PC-9 (cell line): ENCODE results near the gene UGDH. TPM values are rescaled to one million over a fixed set of nuclear protein-coding genes. Genes with fewer than 3 reads are reported as not detected.

Source experiments
- BruUV-seq: library from RNA; stranded (reverse); fragments of 400-500 nt; replicated peaks from 2 replicates; lab custom pipeline; 2021; lab: Mats Ljungman, UMichigan
- CTCF ChIA-PET: fragments of 300-600 bp; sonication (Branson Sonifier 250); formaldehyde crosslinking; loops from one replicate; lab custom pipeline; 2022; ENCODE audit warnings: antibody characterized with exemption; lab: Charles Lee
- POLR2A ChIA-PET: fragments of 300-600 bp; sonication (Branson Sonifier 250); formaldehyde crosslinking; loops from one replicate; lab custom pipeline; 2022; ENCODE audit warnings: antibody characterized with exemption; ENCODE audit not compliant: unreplicated experiment; lab: Charles Lee
- DNase-seq, 2 experiments: peaks; one replicate each; pipeline versions ENCODE4 v3.0.0 to v3.0.0-alpha.2; 2015 to 2022; ENCODE audit warnings: mixed read lengths in 1 of 2
- H2AFZ ChIP-seq: fragments of 200-600 bp; sonication (generic); 2 replicates; pipeline ENCODE4 v1.8.1; 2017; ENCODE audit warnings: antibody characterized with exemption
- H3F3A ChIP-seq: fragments of 200-600 bp; sonication (generic); 2 replicates; pipeline ENCODE4 v1.8.1; 2017; ENCODE audit warnings: antibody characterized with exemption, mild to moderate bottlenecking, low read depth; ENCODE audit not compliant: insufficient read depth
- H3K27ac ChIP-seq: fragments of 200-600 bp; sonication (generic); 2 replicates; pipeline ENCODE4 v1.6.1; 2016; ENCODE audit warnings: mixed run types
- H3K27me3 ChIP-seq: fragments of 200-600 bp; sonication (generic); 2 replicates; pipeline ENCODE4 v1.6.1; 2016; ENCODE audit warnings: low read depth, mixed run types; ENCODE audit not compliant: insufficient read depth
- H3K36me3 ChIP-seq: fragments of 200-600 bp; sonication (generic); 2 replicates; pipeline ENCODE4 v1.6.1; 2016; ENCODE audit warnings: low read depth, mixed run types
- H3K4me1 ChIP-seq: fragments of 200-600 bp; sonication (generic); replicated peaks from 2 replicates; pipeline ENCODE4 v1.6.1; 2016; ENCODE audit warnings: mixed run types; ENCODE audit not compliant: insufficient read depth
- H3K4me2 ChIP-seq: fragments of 200-600 bp; sonication (generic); 2 replicates; pipeline ENCODE4 v1.6.1; 2017; ENCODE audit warnings: mixed run types
- H3K4me3 ChIP-seq: fragments of 200-600 bp; sonication (generic); 2 replicates; pipeline ENCODE4 v1.6.1; 2016; ENCODE audit warnings: mixed run types
- H3K79me2 ChIP-seq: fragments of 200-600 bp; sonication (generic); 2 replicates; pipeline ENCODE4 v1.6.1; 2017; ENCODE audit warnings: low read depth, mixed run types
- H3K9me2 ChIP-seq: fragments of 200-600 bp; sonication (generic); 2 replicates; pipeline ENCODE4 v1.8.1; 2017; ENCODE audit warnings: mild to moderate bottlenecking; ENCODE audit not compliant: insufficient read depth
- H3K9me3 ChIP-seq: fragments of 200-600 bp; sonication (generic); 2 replicates; pipeline ENCODE4 v1.8.1; 2016; ENCODE audit warnings: low read depth; ENCODE audit not compliant: insufficient read depth
- H4K20me1 ChIP-seq: fragments of 200-600 bp; sonication (generic); 2 replicates; pipeline ENCODE4 v1.8.1; 2017; ENCODE audit not compliant: insufficient read depth
- CTCF ChIP-seq: fragments of 200-600 bp; sonication (generic); conservative IDR thresholded peaks from 2 replicates; pipeline ENCODE4 v1.6.1; 2017; ENCODE audit warnings: mixed run types, antibody characterized with exemption, mild to moderate bottlenecking, moderate library complexity
- EZH2 ChIP-seq: fragments of 200-600 bp; sonication (generic); IDR thresholded peaks from 2 replicates; pipeline ENCODE4 v1.8.0; 2017; ENCODE audit warnings: antibody characterized with exemption, low read depth
- intact Hi-C: fragments of 100-400 bp; cut with micrococcal nuclease; formaldehyde crosslinking; loops from one replicate; pipeline ENCODE4 v1.10.0; 2022; ENCODE audit not compliant: unreplicated experiment
- total RNA-seq: library from RNA; stranded (reverse); gene quantifications from 2 replicates; pipeline ENCODE4 v1.2.3, GENCODE V29; 2021

UGDH gene
- total RNA-seq, 1 experiment from 2014 or later, result 98.5 TPM

DNA sequence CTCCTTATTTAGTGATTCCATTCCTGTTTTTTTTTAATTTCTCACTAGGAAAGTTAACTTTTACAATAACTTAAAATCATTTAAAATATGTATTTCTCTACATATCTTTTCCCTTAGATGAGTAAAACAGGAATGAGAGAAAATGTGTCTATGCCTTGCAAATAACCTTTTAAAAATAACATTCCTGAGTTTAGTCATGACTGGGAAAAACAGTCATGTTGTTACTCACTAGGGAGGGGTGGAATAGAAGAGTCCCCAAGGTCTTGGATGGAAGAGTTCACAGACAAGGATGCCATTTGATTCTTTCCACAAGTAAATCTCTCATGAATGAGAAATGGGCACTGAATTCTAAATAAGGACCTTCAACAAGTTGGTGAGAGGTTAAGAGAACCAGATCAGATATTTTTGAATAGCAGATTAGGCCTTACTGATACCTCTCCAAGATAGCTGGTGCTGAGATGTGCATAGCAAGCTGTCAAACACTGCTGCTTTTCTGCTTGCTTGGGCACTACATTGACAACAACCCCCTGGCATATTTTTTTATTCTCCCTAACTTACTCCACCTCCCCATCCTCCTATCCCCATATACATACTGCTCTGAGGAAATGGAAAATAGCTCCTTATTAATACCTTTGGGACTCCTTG lies 25.1 kb downstream of the UGDH start:
- POLR2A ChIA-PET, result no interaction called here
- H4K20me1 ChIP-seq, result no peaks in the 10 kb centered on the region
- no peaks in the 10 kb centered on the region for H3K9me2 ChIP-seq
- no peak overlapping the region for H3K4me2 ChIP-seq
- no peak for TF ChIP-seq CTCF
- no peak for TF ChIP-seq EZH2
- H3K4me1 ChIP-seq, result 0 out of 2 replicates have a peak, but pooled peaks cover 5% of the 10 kb centered on the region
- H3K27me3 ChIP-seq, result no peaks in the 10 kb centered on the region
- no peak overlapping the region for H3K4me3 ChIP-seq
- no TSS peak for BruUV-seq
- DNase-seq, result no peak
- intact Hi-C loops, result no loop called here
- peaks cover 72% of the 10 kb centered on the region for H3F3A ChIP-seq
- peak overlapping the region; percentile 20 for H3K27ac ChIP-seq
- no peaks in the 10 kb centered on the region for H3K79me2 ChIP-seq
- peaks cover 77% of the 10 kb centered on the region for H3K36me3 ChIP-seq
- H3K9me3 ChIP-seq, result no peaks in the 10 kb centered on the region; the same call in 1 of the 2 replicates
- CTCF ChIA-PET, result no interaction called here
- H2AFZ ChIP-seq, result no peak overlapping the region

DNA sequence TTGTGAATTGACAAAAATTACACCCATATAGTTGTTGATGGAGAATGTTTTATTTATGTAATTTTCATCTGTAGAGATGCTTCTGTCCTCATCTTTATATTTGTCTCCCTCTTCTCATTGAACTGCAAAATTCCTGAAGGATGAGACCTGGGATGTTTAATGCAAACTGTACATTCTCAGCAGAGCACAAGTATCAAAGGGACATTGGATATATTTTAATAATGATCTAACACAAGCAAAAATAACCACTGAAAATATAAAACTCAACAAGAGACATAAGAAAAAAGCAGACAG lies 28.6 kb downstream of the UGDH start:
- no peak for TF ChIP-seq EZH2
- TF ChIP-seq CTCF, result no peak
- Histone ChIP-seq H3K9me3 (no peaks in the 10 kb centered on the region; the same call in 1 of the 2 replicates), H3K27ac (peak overlapping the region; percentile 87), H3K4me2 (no peak overlapping the region), H3K79me2 (no peaks in the 10 kb centered on the region), H3K36me3 (peaks cover 47% of the 10 kb centered on the region), H3K4me1 (peaks cover 31% of the 10 kb centered on the region), H3K9me2 (no peaks in the 10 kb centered on the region), H3F3A (peaks cover 77% of the 10 kb centered on the region), H2AFZ (no peak overlapping the region), H3K27me3 (no peaks in the 10 kb centered on the region), H3K4me3 (no peak overlapping the region), H4K20me1 (no peaks in the 10 kb centered on the region)
- DNase-seq, result no peak
- ChIA-PET CTCF (no interaction called here), POLR2A (no interaction called here)
- intact Hi-C loops, result no loop called here
- no TSS peak for BruUV-seq

GRCh38 chr4:39497909-39498726 lies 29.1 kb downstream of the UGDH start:
- ChIA-PET CTCF (no interaction called here), POLR2A (no interaction called here)
- TF ChIP-seq CTCF (no peak), EZH2 (no peak)
- no peak for DNase-seq
- no peaks in the 10 kb centered on the region for H4K20me1 ChIP-seq
- H3K79me2 ChIP-seq, result no peaks in the 10 kb centered on the region
- no peak overlapping the region for H3K4me2 ChIP-seq
- H3F3A ChIP-seq, result peaks cover 71% of the 10 kb centered on the region
- peaks cover 31% of the 10 kb centered on the region for H3K4me1 ChIP-seq
- H3K9me2 ChIP-seq, result no peaks in the 10 kb centered on the region
- peaks cover 41% of the 10 kb centered on the region; the same call in 1 of the 2 replicates for H3K36me3 ChIP-seq
- H3K27me3 ChIP-seq, result no peaks in the 10 kb centered on the region
- no peak overlapping the region for H3K4me3 ChIP-seq
- H3K27ac ChIP-seq, result peak overlapping the region; percentile 87
- no TSS peak for BruUV-seq
- H2AFZ ChIP-seq, result no peak overlapping the region
- intact Hi-C loops, result no loop called here
- H3K9me3 ChIP-seq, result no peaks in the 10 kb centered on the region; the same call in 1 of the 2 replicates
